Mucosa of gallbladder (tissue), 1 donor: ENCODE measurements around the gene DHRS2. TPM values are rescaled to one million over a fixed set of nuclear protein-coding genes. Genes with fewer than 3 reads are reported as not detected.
"Not testable (repeated sequence)": the region's sequence is repeated elsewhere in the genome, so short reads cannot be mapped to it uniquely, and the experiment has no call there.

ENCODE experiments used
- DNase-seq: peaks from one replicate; pipeline ENCODE4 v3.0.0-alpha.2; 2020; ENCODE audit warnings: low spot score
- total RNA-seq: library from RNA; stranded (reverse); gene quantifications from one replicate; pipeline ENCODE4 v1.2.1, GENCODE V29; 2021
- donor health status: DM: no; HTN: no; CAD: no.

DHRS2 gene
- 0.43 TPM for total RNA-seq

GRCh38 chr14:23636317-23637211 lies at the start of gene DHRS2:
Gene DHRS2, plus strand, starts transcription at chr14:23636364. Its CDS starts 2,501 bp downstream, at chr14:23638865.
- DNase-seq: no peak

GRCh38 chr14:23588884-23589598 lies 47.1 kb upstream of the DHRS2 start:
- peak; percentile 91 for DNase-seq

- no peak for DNase-seq
Observed at GRCh38 chr14:23589606-23590005, 46.6 kb upstream of the DHRS2 start.

- no peak for DNase-seq
Observed at GRCh38 chr14:23590198-23590597, 46.0 kb upstream of the DHRS2 start.

- not testable (repeated sequence) for DNase-seq
Observed at GRCh38 chr14:23594191-23594590, 42.0 kb upstream of the DHRS2 start.

- no peak for DNase-seq
Observed at GRCh38 chr14:23600322-23600707, 35.8 kb upstream of the DHRS2 start.

- no peak for DNase-seq
Observed at GRCh38 chr14:23600806-23601205, 35.4 kb upstream of the DHRS2 start.

- no peak for DNase-seq
Observed at GRCh38 chr14:23601424-23601823, 34.7 kb upstream of the DHRS2 start.

- no peak for DNase-seq
Observed at GRCh38 chr14:23601845-23602180, 34.4 kb upstream of the DHRS2 start.

- DNase-seq: no peak
Observed at GRCh38 chr14:23602181-23603095, 33.7 kb upstream of the DHRS2 start.

GRCh38 chr14:23603103-23603502 lies 33.1 kb upstream of the DHRS2 start:
- DNase-seq: no peak

- no peak for DNase-seq
Observed at GRCh38 chr14:23604148-23604547, 32.0 kb upstream of the DHRS2 start.

GRCh38 chr14:23604675-23605170 lies 31.4 kb upstream of the DHRS2 start:
- no peak for DNase-seq

GRCh38 chr14:23605931-23606585 lies 30.1 kb upstream of the DHRS2 start:
- no peak for DNase-seq

GRCh38 chr14:23608454-23608853 lies 27.7 kb upstream of the DHRS2 start:
- no peak for DNase-seq

GRCh38 chr14:23609001-23609400 lies 27.2 kb upstream of the DHRS2 start:
- no peak for DNase-seq

- DNase-seq: peak; percentile 24
Observed at GRCh38 chr14:23609411-23610089, 26.6 kb upstream of the DHRS2 start.

- DNase-seq: no peak
Observed at GRCh38 chr14:23610090-23610814, 25.9 kb upstream of the DHRS2 start.

- DNase-seq: no peak
Observed at GRCh38 chr14:23610815-23611289, 25.3 kb upstream of the DHRS2 start.

- no peak for DNase-seq
Observed at GRCh38 chr14:23612354-23612732, 23.8 kb upstream of the DHRS2 start.
